Renal cortex interstitium (tissue), 11 donors: Measurements from ENCODE around the gene TNKS1BP1. TPM values are rescaled to one million over a fixed set of nuclear protein-coding genes. Genes with fewer than 3 reads are reported as not detected.
"Not testable (repeated sequence)": the region's sequence is repeated elsewhere in the genome, so short reads cannot be mapped to it uniquely, and the experiment has no call there.

ENCODE experiments used
- DNase-seq, 11 donors: peaks; one replicate each; pipeline ENCODE4 v3.0.0-alpha.2; 2013; ENCODE audit warnings: low read depth in 9 of 11, low spot score in 4 of 11; ENCODE audit errors: extremely low read depth in 1 of 11
- polyA plus RNA-seq, 3 donors: library from polyadenylated mRNA; unstranded; fragments of 120-200 nt; gene quantifications; one replicate each; pipeline ENCODE4 v1.2.1, GENCODE V29; 2013; ENCODE audit not compliant: insufficient read length in 3 of 3

TNKS1BP1 gene
- polyA plus RNA-seq, 3 donors = 64.2 to 73.0 (median 66.0) TPM

GRCh38 chr11:57303990-57304579 lies 20.7 kb downstream of the TNKS1BP1 start:
- DNase-seq = no peak

- DNase-seq = no peak
Observed at GRCh38 chr11:57303280-57303989, 21.3 kb downstream of the TNKS1BP1 start.

GRCh38 chr11:57302489-57302888 lies 22.3 kb downstream of the TNKS1BP1 start:
- DNase-seq = no peak

- DNase-seq = no peak
Observed at GRCh38 chr11:57301711-57302423, 22.9 kb downstream of the TNKS1BP1 start.

GRCh38 chr11:57300785-57301184 lies 24.0 kb downstream of the TNKS1BP1 start:
- no peak for DNase-seq

- DNase-seq = no peak
Observed at GRCh38 chr11:57299150-57299737, 25.5 kb downstream of the TNKS1BP1 start.

- no peak for DNase-seq
Observed at GRCh38 chr11:57297221-57297620, 27.5 kb downstream of the TNKS1BP1 start.

GRCh38 chr11:57296205-57296604 lies 28.5 kb downstream of the TNKS1BP1 start:
- not testable (repeated sequence) for DNase-seq

GRCh38 chr11:57294225-57295131 lies 30.3 kb downstream of the TNKS1BP1 start:
- peak in 1 of 11 donors; percentile 49 for DNase-seq

- no peak for DNase-seq
Observed at GRCh38 chr11:57290288-57290687, 34.5 kb downstream of the TNKS1BP1 start.

GRCh38 chr11:57288771-57289579 lies 35.8 kb downstream of the TNKS1BP1 start:
- DNase-seq = peak in 3 of 11 donors; percentile 35 to 45 (median 43)

GRCh38 chr11:57287884-57288283 lies 36.9 kb downstream of the TNKS1BP1 start:
- no peak for DNase-seq

- no peak for DNase-seq
Observed at GRCh38 chr11:57283231-57283990, 41.3 kb downstream of the TNKS1BP1 start.

GRCh38 chr11:57281546-57281945 lies 43.2 kb downstream of the TNKS1BP1 start:
- not testable (repeated sequence) for DNase-seq

GRCh38 chr11:57279116-57279515 lies 45.6 kb downstream of the TNKS1BP1 start:
- DNase-seq = no peak

GRCh38 chr11:57278721-57279095 lies 46.0 kb downstream of the TNKS1BP1 start:
- DNase-seq = no peak
